ENCODE measurements around the gene ADIPOR2.
"Not testable (repeated sequence)": the region's sequence is repeated elsewhere in the genome, so short reads cannot be mapped to it uniquely, and the experiment has no call there.

- TF ChIP-seq CTCF (IDR thresholded peaks at IDR 0.05); JUNB (IDR thresholded peaks at IDR 0.05); MAZ (IDR thresholded peaks at IDR 0.05; ENCODE audit: borderline replicate concordance, low read depth, low read length); RNF2 (IDR thresholded peaks at IDR 0.05; ENCODE audit: borderline replicate concordance, low read depth); EP300 (IDR thresholded peaks at IDR 0.05); MAFK (IDR thresholded peaks at IDR 0.05; ENCODE audit: partially characterized antibody): not testable (repeated sequence)
Measured at GRCh38 chr12:1712305-1712704, 21.4 kb downstream of the ADIPOR2 start.
